Stomach (tissue), 4 donors: Measurements from ENCODE around the gene GPATCH2.

Source experiments
- EP300 ChIP-seq: sonication (generic); formaldehyde crosslinking; IDR thresholded peaks from one replicate; pipeline ENCODE4 v1.6.1; 2017; ENCODE audit warnings: antibody characterized with exemption
- TF ChIP-seq, protein P1 (sequence below), 7 experiments: fragments of 450-650 bp in 4 of 7; fragments of 200-600 bp in 3 of 7; sonication (generic) in 3 of 7; IDR thresholded peaks; one replicate each; pipeline ENCODE4 v1.5.1; 2016 to 2019; ENCODE audit warnings: antibody characterized with exemption in 7 of 7, control low read depth in 2 of 7, mild to moderate bottlenecking in 1 of 7

DNA sequence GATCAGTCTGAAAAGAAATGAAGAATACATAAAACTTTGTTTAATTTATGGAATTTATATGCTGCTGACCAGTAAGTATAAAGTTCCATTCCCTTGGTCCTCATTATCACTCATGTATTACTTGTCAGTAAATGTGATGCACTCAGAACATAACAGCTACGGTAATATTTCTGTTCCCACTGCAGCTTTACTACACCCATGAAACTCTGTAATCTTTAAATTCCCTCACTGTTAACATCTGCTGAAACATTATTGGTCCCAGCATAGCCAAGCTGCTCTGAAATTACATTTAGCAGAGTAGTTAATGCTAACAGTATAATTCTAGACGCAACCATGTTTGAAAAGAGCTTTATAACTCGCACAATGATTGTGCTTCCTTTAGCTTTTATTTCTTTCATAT lies 238.4 kb downstream of the GPATCH2 start:
- no peak for TF ChIP-seq EP300
- TF ChIP-seq, protein P1, sequence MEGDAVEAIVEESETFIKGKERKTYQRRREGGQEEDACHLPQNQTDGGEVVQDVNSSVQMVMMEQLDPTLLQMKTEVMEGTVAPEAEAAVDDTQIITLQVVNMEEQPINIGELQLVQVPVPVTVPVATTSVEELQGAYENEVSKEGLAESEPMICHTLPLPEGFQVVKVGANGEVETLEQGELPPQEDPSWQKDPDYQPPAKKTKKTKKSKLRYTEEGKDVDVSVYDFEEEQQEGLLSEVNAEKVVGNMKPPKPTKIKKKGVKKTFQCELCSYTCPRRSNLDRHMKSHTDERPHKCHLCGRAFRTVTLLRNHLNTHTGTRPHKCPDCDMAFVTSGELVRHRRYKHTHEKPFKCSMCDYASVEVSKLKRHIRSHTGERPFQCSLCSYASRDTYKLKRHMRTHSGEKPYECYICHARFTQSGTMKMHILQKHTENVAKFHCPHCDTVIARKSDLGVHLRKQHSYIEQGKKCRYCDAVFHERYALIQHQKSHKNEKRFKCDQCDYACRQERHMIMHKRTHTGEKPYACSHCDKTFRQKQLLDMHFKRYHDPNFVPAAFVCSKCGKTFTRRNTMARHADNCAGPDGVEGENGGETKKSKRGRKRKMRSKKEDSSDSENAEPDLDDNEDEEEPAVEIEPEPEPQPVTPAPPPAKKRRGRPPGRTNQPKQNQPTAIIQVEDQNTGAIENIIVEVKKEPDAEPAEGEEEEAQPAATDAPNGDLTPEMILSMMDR (IDR thresholded peaks at IDR 0.05) = no peak
